SK-N-SH (cell line): ENCODE data around the gene ZNF527. TPM values are rescaled to one million over a fixed set of nuclear protein-coding genes. Genes with fewer than 3 reads are reported as not detected.

Experiments used
- CTCF ChIA-PET: fragments of 300-600, 350-600 bp; formaldehyde crosslinking; extraction: SDS; loops from one replicate; lab custom pipeline; 2021; lab: Yijun Ruan, JAX
- POLR2A ChIA-PET: fragments of 350-600 bp; sonication (Branson Sonifier 250); formaldehyde crosslinking; extraction: SDS; loops from one replicate; lab custom pipeline; 2020; ENCODE audit warnings: antibody characterized with exemption, inconsistent platforms; lab: Yijun Ruan, JAX
- DNase-seq: peaks from one replicate; pipeline ENCODE4 v3.0.0; 2012
- H2AFZ ChIP-seq: fragments of 200-600 bp; sonication (generic); 2 replicates; pipeline ENCODE4 v1.8.1; 2016; ENCODE audit warnings: antibody characterized with exemption, mild to moderate bottlenecking, low read depth
- H3F3A ChIP-seq: fragments of 200-600 bp; sonication (generic); replicated peaks from 2 replicates; pipeline ENCODE3; 2016; ENCODE audit warnings: antibody characterized with exemption, mild to moderate bottlenecking; ENCODE audit not compliant: insufficient read depth
- H3K27ac ChIP-seq, 2 experiments: fragments of 200-500 bp in 1 of 2; fragments of 200-600 bp in 1 of 2; sonication (Bioruptor generic) in 1 of 2; sonication (generic), shearing (Covaris generic) in 1 of 2; 2 replicates each; pipeline versions ENCODE4 v1.5.1 to v1.6.1; 2014 to 2016; ENCODE audit warnings: low read depth in 2 of 2, inconsistent platforms in 1 of 2, low read length in 1 of 2, mild to moderate bottlenecking in 1 of 2, mixed read lengths in 1 of 2
- H3K27me3 ChIP-seq: fragments of 200-600 bp; sonication (generic), shearing (Covaris generic); 2 replicates; pipeline ENCODE4 v1.6.1; 2016; ENCODE audit warnings: mixed run types; ENCODE audit not compliant: insufficient read depth
- H3K36me3 ChIP-seq, 2 experiments: fragments of 200-500 bp in 1 of 2; fragments of 200-600 bp in 1 of 2; sonication (Bioruptor generic) in 1 of 2; sonication (generic) in 1 of 2; replicated peaks in 1 of 2; 2 replicates each; pipeline versions ENCODE3 to v1.5.1; 2014 to 2016; ENCODE audit warnings: low read length in 1 of 2, mild to moderate bottlenecking in 1 of 2; ENCODE audit not compliant: insufficient read depth in 2 of 2, control insufficient read depth in 1 of 2
- H3K4me1 ChIP-seq, 2 experiments: fragments of 200-500 bp in 1 of 2; fragments of 200-600 bp in 1 of 2; sonication (Bioruptor generic) in 1 of 2; sonication (generic), shearing (Covaris generic) in 1 of 2; 2 replicates each; pipeline versions ENCODE4 v1.5.1 to v1.6.1; 2014 to 2016; ENCODE audit warnings: low read depth in 1 of 2, low read length in 1 of 2, mixed run types in 1 of 2; ENCODE audit not compliant: insufficient read depth in 2 of 2, control insufficient read depth in 1 of 2
- H3K4me2 ChIP-seq: fragments of 200-600 bp; sonication (generic), shearing (Covaris generic); 2 replicates; pipeline ENCODE4 v1.6.1; 2017; ENCODE audit warnings: mixed run types
- H3K4me3 ChIP-seq, 2 experiments: fragments of 200-500 bp in 1 of 2; fragments of 200-600 bp in 1 of 2; sonication (Bioruptor generic) in 1 of 2; sonication (generic), shearing (Covaris generic) in 1 of 2; 2 replicates each; pipeline versions ENCODE4 v1.5.1 to v1.8.1; 2014 to 2016; ENCODE audit warnings: low read depth in 2 of 2, inconsistent platforms in 1 of 2, low read length in 1 of 2, mild to moderate bottlenecking in 1 of 2, mixed read lengths in 1 of 2, moderate library complexity in 1 of 2
- H3K79me2 ChIP-seq: fragments of 200-600 bp; sonication (generic); 2 replicates; pipeline ENCODE4 v1.8.1; 2017; ENCODE audit warnings: mild to moderate bottlenecking; ENCODE audit not compliant: insufficient read depth
- H3K9ac ChIP-seq: fragments of 200-600 bp; sonication (generic); 2 replicates; pipeline ENCODE4 v1.6.1; 2017; ENCODE audit warnings: mixed run types
- H3K9me2 ChIP-seq: fragments of 200-600 bp; sonication (generic); 2 replicates; pipeline ENCODE4 v1.6.1; 2017; ENCODE audit warnings: mixed run types
- H3K9me3 ChIP-seq: fragments of 200-600 bp; sonication (generic); 2 replicates; pipeline ENCODE4 v1.6.1; 2017; ENCODE audit warnings: mixed run types, mild to moderate bottlenecking, moderate library complexity
- H4K20me1 ChIP-seq: fragments of 200-600 bp; sonication (generic); 2 replicates; pipeline ENCODE4 v1.6.1; 2017; ENCODE audit warnings: mild to moderate bottlenecking, mixed run types; ENCODE audit not compliant: insufficient read depth
- CHD2 ChIP-seq: fragments of 150-350 bp; IDR thresholded peaks from 2 replicates; pipeline ENCODE4 v1.6.1; 2018; ENCODE audit warnings: low read length; ENCODE audit not compliant: partially characterized antibody
- CTCF ChIP-seq: fragments of 200-600 bp; sonication (generic); IDR thresholded peaks from 2 replicates; pipeline ENCODE4 v1.6.1; 2017; ENCODE audit warnings: antibody characterized with exemption, mild to moderate bottlenecking, moderate library complexity
- ELF1 ChIP-seq: IDR thresholded peaks from 2 replicates; pipeline ENCODE4 v1.4.0; 2012
- EP300 ChIP-seq, 2 experiments: IDR thresholded peaks; 2 replicates each; pipeline versions ENCODE4 v1.4.0 to v1.6.1; 2012; ENCODE audit warnings: borderline replicate concordance in 1 of 2, low read depth in 1 of 2, low read length in 1 of 2
- EZH2phosphoT487 ChIP-seq: fragments of 200-600 bp; sonication (generic); IDR thresholded peaks from 2 replicates; pipeline ENCODE4 v1.6.1; 2017; ENCODE audit warnings: low read depth, mixed run types, mild to moderate bottlenecking, antibody characterized with exemption, moderate library complexity, borderline replicate concordance
- FOSL2 ChIP-seq: IDR thresholded peaks from 2 replicates; pipeline ENCODE4 v1.4.0; 2012; ENCODE audit warnings: low read depth, mild to moderate bottlenecking, moderate library complexity, borderline replicate concordance
- FOXJ3 ChIP-seq: sonication (generic); formaldehyde crosslinking; IDR thresholded peaks from 2 replicates; pipeline ENCODE4 v1.5.1; 2020; ENCODE audit warnings: mild to moderate bottlenecking, missing genetic modification reagents
- FOXM1 ChIP-seq: IDR thresholded peaks from 2 replicates; pipeline ENCODE4 v1.4.0; 2012; ENCODE audit warnings: low read depth, mild to moderate bottlenecking
- GABPA ChIP-seq: IDR thresholded peaks from 2 replicates; pipeline ENCODE4 v1.4.0; 2012; ENCODE audit warnings: low read depth, mild to moderate bottlenecking
- JUND ChIP-seq: IDR thresholded peaks from 2 replicates; pipeline ENCODE4 v1.4.0; 2012
- MAX ChIP-seq: IDR thresholded peaks from 2 replicates; pipeline ENCODE4 v1.4.0; 2012; ENCODE audit warnings: low read depth
- MEF2A ChIP-seq: IDR thresholded peaks from 2 replicates; pipeline ENCODE4 v1.4.0; 2012; ENCODE audit warnings: low read depth, borderline replicate concordance
- MXI1 ChIP-seq: IDR thresholded peaks from 2 replicates; pipeline ENCODE4 v1.6.1; 2012; ENCODE audit warnings: mild to moderate bottlenecking, low read depth, low read length, improper control_type of control experiment
- NFIC ChIP-seq: IDR thresholded peaks from 2 replicates; pipeline ENCODE4 v1.4.0; 2012; ENCODE audit warnings: borderline replicate concordance
- NRF1 ChIP-seq: IDR thresholded peaks from 2 replicates; pipeline ENCODE4 v1.6.1; 2012; ENCODE audit warnings: low read depth, mild to moderate bottlenecking, low read length
- PBX3 ChIP-seq: IDR thresholded peaks from 2 replicates; pipeline ENCODE4; 2012
- POLR2AphosphoS5 ChIP-seq: IDR thresholded peaks from 2 replicates; pipeline ENCODE4 v1.6.1; 2012; ENCODE audit warnings: low read depth, low read length
- RAD21 ChIP-seq: IDR thresholded peaks from 2 replicates; pipeline ENCODE4 v1.6.1; 2012; ENCODE audit warnings: mild to moderate bottlenecking, low read length
- RCOR1 ChIP-seq: fragments of 150-350 bp; IDR thresholded peaks from 2 replicates; pipeline ENCODE4 v1.6.1; 2017; ENCODE audit warnings: antibody characterized with exemption, low read length
- REST ChIP-seq: IDR thresholded peaks from 2 replicates; pipeline ENCODE4 v1.6.1; 2012; ENCODE audit warnings: mild to moderate bottlenecking, low read depth, low read length, moderate library complexity
- RFX5 ChIP-seq: IDR thresholded peaks from 2 replicates; pipeline ENCODE4 v1.6.1; 2012; ENCODE audit warnings: mild to moderate bottlenecking, improper control_type of control experiment, low read length
- RXRA ChIP-seq: IDR thresholded peaks from 2 replicates; pipeline ENCODE4 v1.4.0; 2012; ENCODE audit warnings: low read depth, mild to moderate bottlenecking, borderline replicate concordance
- SMC3 ChIP-seq: IDR thresholded peaks from 2 replicates; pipeline ENCODE4 v1.6.1; 2012; ENCODE audit warnings: low read depth, low read length, improper control_type of control experiment
- TCF12 ChIP-seq: IDR thresholded peaks from 2 replicates; pipeline ENCODE4 v1.4.0; 2012
- USF2 ChIP-seq: fragments of 150-350 bp; IDR thresholded peaks from 2 replicates; pipeline ENCODE4 v1.6.1; 2017; ENCODE audit warnings: antibody characterized with exemption, low read length, low read depth, borderline replicate concordance
- YY1 ChIP-seq: IDR thresholded peaks from 2 replicates; pipeline ENCODE4 v1.4.0; 2012; ENCODE audit warnings: low read depth, mild to moderate bottlenecking
- WGBS: methylation state at CpG from one replicate; pipeline ENCODE4 v1.1.6; 2017; ENCODE audit warnings: low lambda C conversion rate; 5-methylcytosine and 5-hydroxymethylcytosine counted together
- polyA plus RNA-seq, 3 experiments: library from polyadenylated mRNA; depleted of rRNA; stranded (reverse); fragments of >200 nt; gene quantifications; 2 replicates each; pipeline ENCODE4 v1.2.3, GENCODE V29; 2012

ZNF527 gene
- polyA plus RNA-seq (2012; rRNA removed) = 1.9 and 2.1 TPM in 2 replicates
- polyA plus RNA-seq (2012; cell fraction: cytosol; rRNA removed) = 2.2 and 2.5 TPM in 2 replicates
- 2.1 and 4.4 TPM in 2 replicates for polyA plus RNA-seq (2012; cell fraction: nucleus; rRNA removed)

- peak within 1 kb of the TSS; percentile 23 to 72 for H3K27ac ChIP-seq
- POLR2A ChIA-PET = interaction anchor here (1.0 to 1.4 kb wide), 4 partner anchors 37 to 136 kb away, joined by 6 to 8 read pairs (median 7); partner anchors contain the start of genes ZNF569 and ZNF793
- 3% methylated on average over 26 of the region's 58 CpGs for WGBS
- no peak for TF ChIP-seq RXRA
- 0 out of 2 replicates have a peak, but pooled peaks have one; percentile 30 for TF ChIP-seq RFX5
- no peak for TF ChIP-seq RAD21
- peak; percentile 22; the same call in 1 of the 2 replicates for TF ChIP-seq GABPA
- TF ChIP-seq POLR2AphosphoS5 = peak; percentile 89
- no peak for TF ChIP-seq TCF12
- TF ChIP-seq FOXJ3 = no peak
- no peak for TF ChIP-seq PBX3
- TF ChIP-seq FOSL2 = no peak
- TF ChIP-seq CTCF = peak; percentile 19; the same call in 1 of the 2 replicates
- TF ChIP-seq NFIC = no peak
- TF ChIP-seq MXI1 = peak; percentile 61
- peak; percentile 94 for TF ChIP-seq MAX
- no peak for TF ChIP-seq EP300 (IDR thresholded peaks at IDR 0.05; ENCODE audit: borderline replicate concordance in 1 of 2, low read depth in 1 of 2, low read length in 1 of 2)
- no peak for TF ChIP-seq YY1
- TF ChIP-seq NRF1 = peak; percentile 84
- no peak for TF ChIP-seq ELF1
- no peak for TF ChIP-seq FOXM1
- no peak for TF ChIP-seq REST
- TF ChIP-seq USF2 = no peak
- no peak for TF ChIP-seq RCOR1
- no peak for TF ChIP-seq MEF2A
- no peak for TF ChIP-seq EZH2phosphoT487
- TF ChIP-seq CHD2 = peak; percentile 98
- no peak for TF ChIP-seq SMC3
- no peak for TF ChIP-seq JUND
Observed at GRCh38 chr19:37370880-37371661, at the start of gene ZNF527. Gene ZNF527 (plus strand): TSS chr19:37371099. CDS start chr19:37374199, 3,100 bp downstream.

More at GRCh38 chr19:37370880-37371661, at the start of gene ZNF527:
- DNase-seq = peak; percentile 96
- Histone ChIP-seq H3K27me3 (no peaks in the 10 kb centered on the region), H3K79me2 (peaks cover 5% of the 10 kb centered on the region; the same call in 1 of the 2 replicates), H2AFZ (peak within 1 kb of the TSS; percentile 89), H3K9me3 (peaks cover 2% of the 10 kb centered on the region; the same call in 1 of the 2 replicates), H4K20me1 (no peaks in the 10 kb centered on the region), H3K4me1 (peaks cover 0 to 2% of the 10 kb centered on the region in 2 experiments; a peak in 1 of 4 replicates), H3K36me3 (peaks cover 8 to 21% of the 10 kb centered on the region in 2 experiments), H3K9ac (peak within 1 kb of the TSS; percentile 67), H3K4me3 (peak within 1 kb of the TSS; percentile 50 to 69), H3K9me2 (no peaks in the 10 kb centered on the region), H3F3A (no peaks in the 10 kb centered on the region), H3K4me2 (peak within 1 kb of the TSS; percentile 73)
- CTCF ChIA-PET = interaction anchor here (0.6 to 0.9 kb wide), 3 partner anchors 52 to 435 kb away, joined by 3 read pairs; no protein-coding TSS in a partner anchor
